GM21529 (cell line): ENCODE results near the gene SPDYE18.
"Not testable (repeated sequence)": the region's sequence is repeated elsewhere in the genome, so short reads cannot be mapped to it uniquely, and the experiment has no call there.

Experiments
- ATAC-seq: cut with Tn5 transposase; IDR thresholded peaks from one replicate; pipeline ENCODE4 v1.9.1; 2021; ENCODE audit not compliant: unreplicated experiment

SPDYE18 gene

GRCh38 chr7:77006127-77007110, 55.9 kb downstream of the SPDYE18 start:
- not testable (repeated sequence) for ATAC-seq

- ATAC-seq: not testable (repeated sequence)
Measured at GRCh38 chr7:77005461-77006057, 56.8 kb downstream of the SPDYE18 start.

- not testable (repeated sequence) for ATAC-seq
Measured at GRCh38 chr7:77004151-77004550, 58.2 kb downstream of the SPDYE18 start.

GRCh38 chr7:77003241-77003640, 59.1 kb downstream of the SPDYE18 start:
- not testable (repeated sequence) for ATAC-seq

- not testable (repeated sequence) for ATAC-seq
Measured at GRCh38 chr7:77002678-77003233, 59.6 kb downstream of the SPDYE18 start.

GRCh38 chr7:77002104-77002503, 60.3 kb downstream of the SPDYE18 start:
- ATAC-seq: not testable (repeated sequence)
